Kidney glomerular epithelial cell (primary cell): ENCODE data around the gene PTGIR.
"Not testable (repeated sequence)": the region's sequence is repeated elsewhere in the genome, so short reads cannot be mapped to it uniquely, and the experiment has no call there.

Source experiments
- DNase-seq: peaks from one replicate; lab custom pipeline; 2025; lab: John Stamatoyannopoulos, UW

The PTGIR gene

GRCh38 chr19:46637224-46637623, 12.3 kb upstream of the PTGIR start:
- DNase-seq: no peak

- no peak for DNase-seq
Observed at GRCh38 chr19:46635920-46636761, 11.3 kb upstream of the PTGIR start, which contains the start of gene GNG8. GNG8 (minus strand) TSS chr19:46636202; CDS start chr19:46634682, 1,520 bp downstream.

GRCh38 chr19:46634656-46635218, 9.8 kb upstream of the PTGIR start:
- no peak for DNase-seq

GRCh38 chr19:46634045-46634655, 9.3 kb upstream of the PTGIR start:
- peak; percentile 21 for DNase-seq

- no peak for DNase-seq
Observed at GRCh38 chr19:46633130-46633529, 8.2 kb upstream of the PTGIR start.

GRCh38 chr19:46631481-46631880, 6.6 kb upstream of the PTGIR start:
- no peak for DNase-seq

- no peak for DNase-seq
Observed at GRCh38 chr19:46630586-46631205, 5.8 kb upstream of the PTGIR start.

- DNase-seq: no peak
Observed at GRCh38 chr19:46629546-46630025, 4.7 kb upstream of the PTGIR start.

GRCh38 chr19:46628970-46629369, 4.1 kb upstream of the PTGIR start:
- DNase-seq: not testable (repeated sequence)

- no peak for DNase-seq
Observed at GRCh38 chr19:46626446-46626845, 1.6 kb upstream of the PTGIR start.

GRCh38 chr19:46625731-46626130, 842 bp upstream of the PTGIR start:
- DNase-seq: no peak

- DNase-seq: no peak
Observed at GRCh38 chr19:46623915-46624502, 880 bp downstream of the PTGIR start.

GRCh38 chr19:46622118-46622446, 2.8 kb downstream of the PTGIR start:
- no peak for DNase-seq

GRCh38 chr19:46621191-46622117, 3.4 kb downstream of the PTGIR start:
- DNase-seq: no peak

- no peak for DNase-seq
Observed at GRCh38 chr19:46620716-46621115, 4.2 kb downstream of the PTGIR start.

- no peak for DNase-seq
Observed at GRCh38 chr19:46620267-46620666, 4.6 kb downstream of the PTGIR start.

- DNase-seq: no peak
Observed at GRCh38 chr19:46618670-46619231, 6.1 kb downstream of the PTGIR start.

GRCh38 chr19:46617601-46618000, 7.3 kb downstream of the PTGIR start:
- no peak for DNase-seq

GRCh38 chr19:46616631-46617322, 8.1 kb downstream of the PTGIR start:
- no peak for DNase-seq

- no peak for DNase-seq
Observed at GRCh38 chr19:46615966-46616365, 8.9 kb downstream of the PTGIR start.
